GM21529 (cell line): ENCODE results near the gene CNFN.

Experiments
- ATAC-seq: cut with Tn5 transposase; IDR thresholded peaks from one replicate; pipeline ENCODE4 v1.9.1; 2021; ENCODE audit not compliant: unreplicated experiment

The CNFN gene

DNA sequence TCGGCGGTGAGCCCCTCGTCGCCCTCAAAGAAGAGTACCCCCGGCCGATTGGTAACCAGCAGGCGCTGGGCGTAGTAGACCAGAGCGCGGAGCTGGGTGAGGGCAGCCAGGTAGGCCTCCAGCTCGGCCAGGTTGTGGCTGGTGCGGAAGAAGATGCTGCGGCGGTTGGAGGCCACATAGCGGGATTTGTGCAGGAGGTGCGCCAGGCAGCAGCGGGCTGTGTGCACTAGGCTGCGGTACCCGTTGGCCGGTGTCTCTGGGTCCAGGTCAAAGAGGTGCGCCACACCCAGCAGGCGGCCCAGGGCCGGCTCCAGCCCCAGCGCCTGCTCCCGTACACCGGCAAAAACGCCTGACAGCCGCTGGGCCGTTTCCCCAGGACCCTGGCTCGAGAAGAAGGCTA, 20.3 kb upstream of the CNFN start:
- no peak for ATAC-seq

DNA sequence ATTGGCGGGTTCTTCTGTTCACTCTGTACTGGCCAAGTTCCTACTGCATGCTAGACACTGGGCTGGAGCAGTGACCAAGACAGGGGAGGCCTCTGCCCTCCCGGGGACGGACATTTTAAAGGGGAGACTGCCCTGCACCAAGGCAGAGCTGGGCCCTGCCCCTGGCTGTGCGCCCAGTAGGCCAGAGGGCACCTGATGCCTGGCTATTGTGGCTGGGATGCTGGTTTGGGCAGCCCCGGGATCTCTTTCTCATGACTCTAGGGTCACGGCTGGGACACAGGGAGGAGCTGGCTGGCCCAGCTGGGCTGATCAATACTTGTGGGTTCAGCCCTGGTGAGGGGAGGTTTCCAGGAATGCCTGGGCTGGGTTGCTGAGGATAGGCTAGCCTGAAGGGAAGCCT, 19.4 kb upstream of the CNFN start:
- no peak for ATAC-seq

DNA sequence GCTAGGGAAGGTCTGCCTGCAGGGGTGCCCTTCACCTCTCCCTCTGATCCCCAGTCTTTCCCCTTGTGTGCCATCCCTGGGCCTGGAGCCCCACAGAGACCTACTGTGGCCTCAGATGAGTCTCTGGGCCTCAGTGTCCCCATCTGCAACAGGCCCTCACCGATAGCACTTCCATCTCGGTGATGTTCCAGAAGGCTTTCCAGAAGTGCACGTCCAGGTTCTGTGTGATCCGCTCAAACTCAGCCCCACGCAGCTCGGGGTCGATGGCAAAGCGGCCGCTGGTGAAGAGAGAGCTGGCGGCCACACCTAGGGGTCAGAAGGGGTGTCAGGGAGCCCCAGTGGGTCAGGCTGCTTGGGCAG, 17.7 kb upstream of the CNFN start:
- no peak for ATAC-seq

DNA sequence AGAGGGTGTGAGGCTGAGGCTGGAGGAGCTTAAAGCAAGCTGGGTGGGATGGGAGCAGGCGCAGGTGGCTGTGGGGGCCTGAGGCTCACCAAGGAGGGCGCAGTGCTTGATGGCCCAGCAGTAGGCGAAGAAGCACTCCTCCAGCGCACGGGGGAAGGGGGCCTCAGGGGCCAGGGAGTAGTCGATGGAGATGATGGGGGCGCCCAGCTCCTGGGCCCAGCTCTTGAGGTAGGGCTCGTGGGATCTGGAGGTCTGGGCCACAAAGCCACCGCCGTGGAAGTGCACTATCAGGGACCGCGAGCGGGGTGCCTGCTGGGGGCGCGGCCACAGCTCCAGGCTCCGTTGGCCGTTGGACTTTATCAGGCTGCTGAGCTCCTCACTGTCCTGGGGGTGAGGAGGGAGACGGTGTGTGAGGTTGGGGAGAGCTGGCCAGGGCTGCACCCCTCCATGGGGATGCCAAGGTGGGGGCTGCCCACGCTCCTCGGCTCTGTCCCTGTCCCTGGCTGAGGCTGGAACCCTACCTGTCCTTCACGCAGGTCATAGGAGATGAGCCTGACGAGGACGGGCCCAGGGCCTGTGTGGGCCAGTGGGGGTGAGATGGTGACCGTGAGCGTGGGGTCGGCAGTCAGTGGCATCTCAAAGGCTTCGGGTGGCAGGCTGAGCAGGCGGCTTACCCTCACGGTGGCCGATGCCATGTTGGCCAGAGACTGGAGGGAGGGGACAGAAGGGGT, 17.2 kb upstream of the CNFN start:
- no peak for ATAC-seq

DNA sequence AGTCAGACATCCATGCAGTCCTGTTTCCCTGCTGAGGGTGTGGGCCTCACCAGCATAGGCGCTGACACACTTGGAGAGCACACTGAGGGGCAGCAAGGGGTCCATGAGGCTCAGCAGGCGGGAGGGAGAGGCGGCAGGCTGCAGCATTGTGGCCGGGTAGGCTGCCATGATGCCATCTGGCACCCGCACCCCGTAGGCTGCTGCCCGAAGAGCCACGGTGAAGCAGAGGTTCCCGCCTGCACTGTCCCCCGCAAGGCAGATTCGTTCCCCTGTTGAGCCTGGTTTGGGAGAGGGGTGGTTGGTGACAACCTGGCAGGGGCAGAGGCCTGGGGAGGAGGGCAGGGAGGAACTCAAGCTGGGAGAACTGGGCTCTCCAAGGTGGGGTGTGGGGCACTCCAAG, 16.0 kb upstream of the CNFN start:
- ATAC-seq = no peak

DNA sequence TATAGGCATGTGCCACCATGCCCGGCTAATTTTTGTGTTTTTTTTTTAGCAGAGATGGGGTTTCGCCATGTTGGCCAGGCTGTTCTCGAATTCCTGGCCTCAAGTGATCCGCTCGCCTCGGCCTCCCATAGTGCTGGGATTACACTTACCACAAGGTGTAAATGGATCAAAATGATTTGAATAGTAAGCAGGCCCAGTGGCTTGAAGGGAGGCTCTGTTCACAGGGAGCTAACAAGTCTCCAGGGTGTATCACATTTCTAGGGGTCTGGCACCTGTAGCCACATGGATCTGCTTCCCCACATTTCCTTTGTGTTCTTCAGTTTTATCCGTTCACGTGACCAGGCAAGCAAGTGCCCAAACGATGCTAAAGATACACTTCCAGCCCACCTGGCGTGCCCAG, 13.5 kb upstream of the CNFN start:
- no peak for ATAC-seq

DNA sequence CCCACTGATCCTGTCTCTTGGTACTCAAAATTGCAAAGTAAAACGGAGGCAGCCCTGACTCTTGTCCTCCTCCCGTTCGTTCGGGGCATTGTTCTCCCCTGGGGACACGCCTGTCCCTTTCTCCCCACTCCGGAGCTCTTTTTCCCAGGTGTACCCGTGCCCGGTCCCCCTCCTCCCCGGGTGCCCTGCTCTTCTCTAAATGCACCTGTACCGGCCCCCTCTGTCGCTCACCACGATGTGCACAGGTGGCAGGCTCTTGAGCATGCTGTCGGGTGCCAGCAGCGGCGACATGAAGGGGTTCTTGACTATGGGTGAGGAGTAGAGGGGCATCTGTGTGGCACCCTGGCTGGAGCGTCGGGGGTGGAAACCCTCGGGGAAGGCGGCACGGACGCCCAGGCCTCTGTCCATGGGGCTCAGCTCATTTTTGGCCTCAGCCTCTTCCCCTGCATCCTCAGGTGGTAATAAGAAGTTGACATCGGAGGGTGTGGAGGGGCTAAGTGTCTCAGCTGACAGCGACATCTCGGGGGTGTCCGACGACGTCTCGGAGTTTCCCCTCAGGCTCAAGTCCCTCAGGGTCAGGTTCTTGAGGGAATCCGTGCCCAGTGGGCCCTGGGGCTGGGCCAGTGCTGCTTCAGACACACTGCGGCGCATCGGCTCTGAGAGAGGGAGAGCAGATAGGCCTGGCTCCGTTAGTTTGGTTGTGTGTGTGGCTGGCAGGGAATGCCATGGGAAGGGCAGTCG, 12.4 kb upstream of the CNFN start:
- no peak for ATAC-seq

DNA sequence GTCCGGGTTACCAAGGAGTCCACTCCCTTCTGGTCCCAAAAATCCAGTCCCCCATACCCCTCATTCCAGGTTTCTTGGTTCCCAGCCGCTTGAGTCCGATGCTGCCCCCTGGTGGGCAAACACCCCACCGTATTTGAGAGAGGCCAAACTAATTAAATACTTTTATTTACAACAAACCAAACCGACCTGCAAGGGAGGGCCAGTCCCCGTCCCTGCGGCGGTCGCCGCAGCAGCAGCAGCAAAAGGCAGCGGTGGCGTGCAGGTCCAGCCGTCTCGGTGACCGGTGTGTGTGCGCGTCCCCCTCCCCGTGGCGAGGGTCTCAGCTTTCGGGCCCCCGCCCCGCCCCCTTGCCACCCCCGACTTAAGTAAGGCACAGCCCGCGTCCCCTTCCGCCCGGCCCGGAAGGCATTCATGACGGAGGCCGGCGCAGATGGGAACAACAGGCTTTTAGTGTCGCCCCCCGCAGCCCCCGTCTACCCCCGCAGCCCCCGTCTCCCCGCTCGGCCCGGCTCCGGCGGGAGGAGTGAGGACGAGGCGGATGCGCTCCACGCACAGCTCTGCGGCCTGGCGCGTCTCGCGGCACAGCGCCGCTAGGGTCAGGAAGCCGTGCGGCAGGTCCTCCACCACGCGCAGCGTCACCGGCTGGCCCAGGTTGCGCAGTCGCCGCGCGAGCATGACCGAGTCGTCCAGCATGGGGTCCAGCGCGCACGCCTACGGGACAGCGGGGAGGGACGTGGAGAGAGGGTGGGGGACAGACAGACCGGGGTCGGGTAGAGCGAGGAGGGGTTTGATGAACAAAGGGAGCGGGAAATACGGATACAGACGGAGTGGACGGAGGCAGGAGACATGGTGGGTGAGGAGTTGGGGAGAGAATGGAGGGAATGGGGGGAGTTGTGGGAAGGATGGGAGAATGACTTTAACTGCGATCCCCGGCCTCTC, 11.5 kb upstream of the CNFN start:
- ATAC-seq = no peak

DNA sequence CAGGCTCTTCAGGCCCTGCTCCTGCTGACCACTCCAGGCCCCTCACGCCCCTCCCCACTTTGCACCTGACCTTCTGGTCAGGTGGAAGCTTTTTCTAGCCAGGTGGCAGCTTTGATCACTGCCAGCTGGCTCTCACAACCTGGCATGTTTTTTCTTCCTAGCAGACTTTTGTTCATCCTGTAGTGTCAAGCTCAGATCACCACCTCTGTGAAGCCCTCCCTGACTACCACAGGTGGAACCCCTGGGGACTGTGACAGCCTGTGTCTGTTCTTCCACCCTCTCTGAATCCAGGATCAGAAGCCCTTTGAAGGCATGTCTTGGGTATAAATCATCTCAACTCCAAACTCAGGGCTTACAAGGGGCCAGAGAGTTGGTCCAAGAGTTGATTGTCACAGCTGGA, 10.3 kb upstream of the CNFN start:
- ATAC-seq = no peak

DNA sequence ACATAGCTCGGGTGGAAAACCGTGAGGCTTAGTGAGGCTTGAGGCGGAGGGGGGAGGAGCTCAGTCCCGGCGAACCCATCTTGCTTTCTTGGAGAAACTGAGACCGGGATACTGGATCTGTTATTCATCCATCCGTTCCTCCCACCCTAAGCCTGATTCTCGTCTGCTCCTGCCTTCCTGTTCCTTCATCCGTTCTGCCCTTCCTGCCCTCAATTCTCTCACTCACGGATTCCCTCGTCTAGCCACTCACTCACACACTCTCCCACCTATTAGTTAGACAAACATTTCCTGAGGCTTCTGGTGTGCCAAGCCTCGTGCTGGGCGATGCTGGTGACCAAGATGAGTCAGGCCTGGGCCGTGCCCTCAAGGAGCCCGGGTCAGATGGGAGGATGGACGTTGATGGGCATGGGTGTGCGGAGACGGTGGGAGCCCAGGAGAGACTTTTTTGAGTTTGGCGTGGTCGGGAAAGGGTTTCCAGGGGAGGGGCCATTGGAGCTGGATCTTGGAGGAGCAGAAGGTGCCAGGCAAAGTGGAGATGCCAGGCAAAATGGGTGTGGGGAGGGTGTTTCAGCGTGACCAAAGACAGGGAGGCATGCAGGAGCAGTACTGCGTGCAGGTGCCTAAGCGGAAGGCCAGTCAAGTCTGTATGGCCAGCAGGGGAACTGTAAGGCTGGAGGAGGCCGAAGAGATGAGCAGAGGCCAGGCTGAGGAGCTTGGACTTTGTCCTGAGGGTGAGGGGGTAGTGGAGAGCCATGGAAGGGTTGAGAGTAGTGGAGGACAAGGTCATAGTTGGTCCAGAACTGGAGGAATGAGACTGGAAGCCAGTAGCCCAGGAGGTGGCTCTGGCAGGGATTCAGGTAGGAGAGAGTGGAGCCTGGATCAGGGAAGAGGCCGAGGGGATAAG, 7.4 kb upstream of the CNFN start:
- ATAC-seq = no peak

DNA sequence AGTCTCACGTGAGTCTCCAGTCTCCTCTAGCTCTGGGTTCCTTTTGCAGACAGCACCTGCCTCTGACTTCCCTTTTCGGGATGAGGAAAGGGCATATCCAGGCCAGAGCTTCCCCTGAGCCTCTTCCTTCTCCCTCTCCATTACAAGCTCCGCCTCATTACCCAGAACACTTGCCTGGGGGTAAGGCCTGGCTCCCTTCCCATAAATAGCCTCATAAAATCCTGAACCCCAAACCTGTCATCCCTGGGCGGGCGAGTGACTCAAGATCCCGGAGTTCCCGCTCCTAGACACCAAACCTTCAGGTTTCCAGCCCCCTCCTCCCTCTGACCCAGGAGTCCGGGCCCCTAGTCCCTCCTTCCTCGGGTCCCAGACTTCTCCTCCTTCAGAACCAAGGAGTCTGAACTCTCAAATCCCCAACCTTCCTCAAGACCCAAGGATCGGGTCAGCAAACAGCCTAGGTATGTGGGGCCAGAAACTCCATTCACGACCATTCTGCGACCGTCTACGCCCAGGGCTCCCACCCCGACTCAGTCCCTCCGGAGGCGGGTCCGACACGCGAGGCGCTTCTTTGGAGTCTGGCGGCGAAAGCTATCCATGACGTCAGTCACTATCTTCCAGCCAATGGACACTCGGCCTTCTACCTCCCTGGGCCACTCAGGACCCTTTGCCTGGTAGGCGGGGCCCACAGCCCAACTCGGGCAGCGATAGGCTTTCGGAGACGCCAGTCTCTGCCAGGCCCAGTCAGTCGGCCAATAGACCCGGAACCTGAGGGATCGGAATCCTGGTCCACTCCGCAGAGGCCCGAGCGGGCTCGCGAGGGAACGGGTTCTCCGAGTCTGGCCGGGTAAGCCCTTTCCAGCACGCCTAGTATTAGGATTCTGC, 6.5 kb upstream of the CNFN start:
- ATAC-seq = peak; percentile 95

DNA sequence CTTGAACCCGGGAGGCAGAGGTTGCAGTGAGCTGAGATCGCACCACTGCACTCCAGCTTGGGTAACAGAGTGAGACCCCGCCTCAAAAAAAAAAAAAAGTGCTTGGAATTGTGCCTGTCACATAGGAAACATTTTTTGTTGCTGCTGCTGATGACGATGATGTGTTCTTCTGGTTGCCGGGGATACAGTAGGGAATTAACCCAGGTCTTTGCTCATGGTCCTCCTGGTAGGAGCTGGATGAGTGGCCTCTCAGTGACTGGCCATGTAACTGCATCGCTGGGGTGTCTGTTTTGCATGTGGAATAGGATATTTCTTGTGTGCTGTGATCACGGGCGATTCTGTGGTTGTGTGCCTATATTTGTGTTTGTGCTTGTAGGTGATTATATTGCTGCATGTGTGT, 4.7 kb upstream of the CNFN start:
- ATAC-seq = no peak

DNA sequence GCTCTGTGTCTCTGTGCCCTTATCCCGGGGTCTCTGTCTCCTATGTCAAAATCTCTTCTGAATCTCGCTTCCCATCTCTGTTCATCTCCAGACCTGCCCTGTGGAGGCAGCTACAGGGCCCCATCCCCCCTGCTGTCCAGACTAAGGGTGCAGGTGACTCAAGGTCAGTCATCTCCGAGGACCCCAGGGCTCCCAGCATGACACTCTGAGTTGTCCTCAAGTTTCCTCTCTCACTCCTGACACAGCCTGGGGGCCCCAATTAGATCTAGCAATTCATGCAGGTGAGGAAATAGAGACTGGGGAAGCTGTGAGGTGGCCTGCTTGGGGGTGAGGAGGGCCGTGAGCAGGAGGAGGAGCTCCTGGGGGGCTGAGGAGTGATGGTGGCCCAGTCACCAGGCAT, 2.1 kb upstream of the CNFN start:
- no peak for ATAC-seq

DNA sequence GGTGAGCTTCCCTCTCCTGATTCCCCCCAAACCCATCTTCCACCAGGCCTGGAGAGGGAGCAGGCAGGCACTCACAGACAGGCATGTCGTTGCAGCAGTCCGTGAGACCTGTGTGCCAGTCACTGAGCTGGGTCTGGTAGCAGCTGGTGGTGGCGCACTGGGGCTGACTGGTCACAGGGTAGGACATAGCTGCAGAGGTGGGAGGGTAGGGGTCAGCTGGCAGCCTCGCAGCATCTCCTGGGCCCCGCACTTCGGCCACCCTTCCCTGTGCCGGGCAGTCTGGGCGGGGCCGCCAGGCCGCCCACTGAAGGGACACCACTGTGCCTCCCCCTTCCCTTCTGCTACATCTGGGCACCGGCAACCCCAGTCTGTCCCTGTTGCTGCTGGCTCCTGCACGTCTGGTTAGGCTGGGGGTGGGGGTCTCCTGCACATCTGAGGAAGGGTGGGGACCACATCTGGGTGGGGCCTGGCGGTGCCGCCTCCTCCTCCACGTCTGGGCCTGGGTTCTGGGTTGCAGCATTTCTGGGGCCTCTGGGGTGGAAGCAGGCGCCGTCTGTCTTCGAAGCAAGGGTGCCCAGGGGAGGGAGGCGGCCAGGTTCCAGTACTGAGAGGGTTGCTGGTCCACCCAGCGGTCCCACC, 1.1 kb downstream of the CNFN start:
- no peak for ATAC-seq

DNA sequence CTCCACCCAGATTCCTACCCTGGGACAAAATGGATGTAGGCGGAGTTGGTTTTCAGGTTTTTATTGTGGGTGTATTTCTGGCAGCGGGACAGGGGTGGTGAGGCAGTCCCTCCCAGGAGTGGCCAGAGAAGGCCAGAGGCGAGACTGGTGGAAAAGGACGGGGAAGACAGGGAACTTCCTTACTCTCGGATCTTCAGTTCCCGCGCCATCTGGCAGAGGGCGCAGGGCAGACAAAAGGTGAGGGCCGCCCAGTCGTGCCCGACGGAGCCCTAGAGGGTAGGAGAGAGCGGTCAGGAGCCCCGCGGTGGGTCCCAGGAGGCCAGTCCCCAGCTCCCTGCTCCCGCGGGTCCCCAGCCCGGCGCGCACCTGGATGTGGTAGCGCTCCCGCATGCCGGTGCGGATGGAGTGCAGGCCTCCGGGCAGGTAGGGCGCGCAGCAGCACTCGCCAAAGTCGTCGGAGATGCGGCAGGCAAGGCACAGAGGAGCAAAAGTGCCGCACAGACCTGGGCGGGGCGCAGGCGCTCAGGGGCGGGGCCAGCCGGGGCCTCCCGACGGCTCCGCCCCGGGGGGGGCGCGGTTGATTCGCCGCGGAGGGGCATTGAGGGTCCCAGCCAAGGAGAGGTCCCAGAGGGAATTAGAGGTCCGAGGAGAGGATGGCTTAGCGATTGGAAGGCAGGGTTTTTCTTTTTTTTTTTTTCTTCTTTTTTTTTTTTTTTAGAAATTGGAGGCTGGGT, 3.0 kb downstream of the CNFN start:
- ATAC-seq = peak; percentile 49

DNA sequence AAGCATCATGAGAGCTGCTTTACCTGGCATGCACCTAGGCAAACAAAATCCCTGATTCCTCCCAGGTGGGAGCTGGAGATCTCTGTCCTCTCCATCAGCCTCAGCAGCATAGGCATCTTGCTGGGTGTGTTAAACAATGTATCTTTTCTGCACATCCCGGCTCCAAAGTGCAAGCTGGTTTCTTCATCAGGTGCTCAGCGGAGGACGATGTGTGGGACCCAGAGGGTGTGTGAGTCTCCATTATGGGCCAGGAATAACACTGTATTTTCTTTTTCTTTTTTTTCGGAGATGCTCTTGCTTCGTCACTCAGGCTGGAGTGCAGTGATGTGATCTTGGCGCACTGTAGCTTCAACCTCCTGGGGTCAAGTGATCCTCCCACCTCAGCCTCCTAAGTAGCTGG, 9.9 kb downstream of the CNFN start:
- ATAC-seq = no peak

DNA sequence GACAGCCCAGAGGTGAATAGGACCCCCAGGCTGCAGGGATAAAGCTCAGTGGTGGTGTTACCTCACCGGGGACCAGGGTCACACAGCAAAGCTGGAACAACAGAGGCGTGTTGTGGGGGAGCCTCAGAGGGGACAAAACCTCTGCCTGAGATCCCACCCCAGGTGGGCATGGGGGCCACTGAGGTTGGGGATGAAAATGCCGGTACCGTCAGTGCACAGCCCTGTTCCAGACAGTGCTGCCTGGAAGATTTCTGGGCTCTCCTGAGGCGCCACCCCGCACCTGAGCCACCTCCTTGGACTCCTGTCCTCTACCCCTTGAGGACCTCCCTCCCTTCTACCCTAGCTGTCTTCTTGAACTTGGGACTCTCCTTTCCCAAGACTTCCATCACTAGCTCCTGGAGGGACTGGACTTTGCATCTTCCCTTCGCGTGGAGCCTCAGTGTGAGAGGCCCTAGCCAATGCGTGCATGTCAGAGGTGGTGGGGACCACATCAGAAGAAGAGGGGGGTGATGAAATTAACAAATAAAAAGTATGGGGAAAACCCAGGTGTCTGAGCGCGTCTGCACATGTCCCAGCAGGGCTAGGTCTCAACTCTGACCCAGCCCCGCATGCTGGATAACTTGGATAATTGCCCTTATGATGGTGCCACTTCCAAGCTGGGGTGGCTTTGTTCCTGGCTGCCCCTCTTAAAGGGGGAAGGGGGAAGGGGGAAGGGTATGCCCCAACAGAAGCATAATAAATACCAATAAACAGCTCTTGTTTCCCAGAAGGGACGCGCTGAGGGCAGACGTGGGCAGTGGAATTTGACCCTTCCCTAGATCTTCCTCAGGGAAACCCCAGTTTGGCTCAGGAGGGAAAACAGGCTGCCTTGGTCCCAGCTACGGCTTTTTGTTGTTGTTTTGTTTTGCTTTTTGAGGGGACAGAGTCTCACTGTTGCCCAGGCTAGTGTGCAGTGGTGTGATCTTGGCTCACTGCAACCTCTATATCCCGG, 11.6 kb downstream of the CNFN start:
- no peak for ATAC-seq
